Activated CD4-positive, alpha-beta T cell treated with anti-CD3 and anti-CD28 coated beads, Interleukin-10, Interleukin-2, amounts not matched to agents 100 ng/mL and 50 ng/mL, durations not matched to agents 16 hours and 8 hours (primary cell): Measurements from ENCODE around the gene SEMA3C.
"Not testable (repeated sequence)": the region's sequence is repeated elsewhere in the genome, so short reads cannot be mapped to it uniquely, and the experiment has no call there.

ENCODE experiments used
- DNase-seq: peaks from one replicate; pipeline ENCODE4 v3.0.0-alpha.2; 2020

Gene SEMA3C

GRCh38 chr7:80918909-80919721 is at the start of gene SEMA3C:
Gene SEMA3C (minus strand): TSS chr7:80919051. CDS start chr7:80916781, 2,270 bp downstream.
- DNase-seq = peak; percentile 20

- DNase-seq = no peak
These were observed 49.8 kb upstream of the SEMA3C start for GRCh38 chr7:80968606-80969005.

- no peak for DNase-seq
These were observed 49.1 kb upstream of the SEMA3C start for GRCh38 chr7:80967917-80968297.

GRCh38 chr7:80967071-80967916 is 48.4 kb upstream of the SEMA3C start:
- no peak for DNase-seq

- no peak for DNase-seq
These were observed 41.5 kb upstream of the SEMA3C start for GRCh38 chr7:80960244-80960795.

- DNase-seq = no peak
These were observed 38.5 kb upstream of the SEMA3C start for GRCh38 chr7:80957226-80957777.

- DNase-seq = no peak
These were observed 35.3 kb upstream of the SEMA3C start for GRCh38 chr7:80954191-80954590.

- DNase-seq = no peak
These were observed 31.7 kb upstream of the SEMA3C start for GRCh38 chr7:80950550-80950967.

GRCh38 chr7:80949449-80949848 is 30.6 kb upstream of the SEMA3C start:
- DNase-seq = no peak

GRCh38 chr7:80946858-80947257 is 28.0 kb upstream of the SEMA3C start:
- DNase-seq = no peak

- DNase-seq = no peak
These were observed 27.1 kb upstream of the SEMA3C start for GRCh38 chr7:80945976-80946375.

- no peak for DNase-seq
These were observed 24.5 kb upstream of the SEMA3C start for GRCh38 chr7:80943342-80943741.

GRCh38 chr7:80942261-80943041 is 23.6 kb upstream of the SEMA3C start:
- no peak for DNase-seq

- DNase-seq = no peak
These were observed 22.4 kb upstream of the SEMA3C start for GRCh38 chr7:80941208-80941758.

- no peak for DNase-seq
These were observed 21.8 kb upstream of the SEMA3C start for GRCh38 chr7:80940539-80941207.

GRCh38 chr7:80937336-80937735 is 18.5 kb upstream of the SEMA3C start:
- DNase-seq = no peak

GRCh38 chr7:80935991-80936780 is 17.3 kb upstream of the SEMA3C start:
- no peak for DNase-seq

GRCh38 chr7:80934321-80934720 is 15.5 kb upstream of the SEMA3C start:
- DNase-seq = no peak

- DNase-seq = no peak
These were observed 13.7 kb upstream of the SEMA3C start for GRCh38 chr7:80932536-80932935.

- no peak for DNase-seq
These were observed 10.8 kb upstream of the SEMA3C start for GRCh38 chr7:80929619-80930018.

- DNase-seq = not testable (repeated sequence)
These were observed 8.1 kb upstream of the SEMA3C start for GRCh38 chr7:80926955-80927354.
